Iris pigment epithelial cell (primary cell): ENCODE data around the gene HAPLN2.

Experiments used
- DNase-seq: peaks from one replicate; pipeline ENCODE4 v3.0.0-alpha.2; 2011; ENCODE audit warnings: low read depth

HAPLN2 gene

DNA sequence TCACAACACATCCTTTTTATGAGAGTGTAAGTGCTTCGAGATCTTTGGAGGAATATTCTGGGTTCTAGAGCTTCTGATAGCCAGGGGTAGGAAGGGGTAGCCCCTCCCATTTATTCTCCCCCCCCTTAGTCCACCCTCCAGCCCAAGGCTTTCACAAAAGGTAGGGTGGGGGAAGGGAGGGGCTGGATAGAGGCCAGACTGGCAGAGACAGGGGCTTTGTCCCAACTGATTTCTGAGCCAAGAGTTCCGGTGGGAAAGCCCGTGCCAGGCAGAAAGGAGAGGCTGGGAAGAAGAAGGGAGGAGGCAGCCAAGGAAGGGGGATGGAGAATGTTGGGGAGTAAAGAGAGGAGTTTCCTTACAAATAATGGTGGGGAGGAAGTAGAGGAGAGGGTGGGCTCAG, 25.8 kb downstream of the HAPLN2 start:
- no peak for DNase-seq

DNA sequence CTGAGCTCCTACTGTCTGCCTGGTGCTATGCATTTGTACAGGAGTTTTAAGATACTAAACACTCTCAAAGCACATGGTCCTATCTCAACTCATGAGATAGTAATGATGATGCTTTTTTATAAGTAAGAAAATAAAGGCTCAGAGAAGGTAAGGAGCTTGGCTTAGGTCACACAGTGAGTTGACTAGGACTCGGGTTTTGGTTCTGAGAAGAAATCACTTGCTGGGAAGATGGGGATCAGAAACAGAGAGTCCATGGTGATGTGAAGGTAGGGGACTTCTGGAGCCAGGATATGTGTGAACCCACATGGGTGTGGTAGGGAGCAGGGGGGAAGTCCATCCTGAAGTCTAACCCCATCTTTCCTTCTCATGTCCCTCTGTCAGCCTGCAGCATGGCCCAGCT, 26.5 kb downstream of the HAPLN2 start:
- DNase-seq = no peak

DNA sequence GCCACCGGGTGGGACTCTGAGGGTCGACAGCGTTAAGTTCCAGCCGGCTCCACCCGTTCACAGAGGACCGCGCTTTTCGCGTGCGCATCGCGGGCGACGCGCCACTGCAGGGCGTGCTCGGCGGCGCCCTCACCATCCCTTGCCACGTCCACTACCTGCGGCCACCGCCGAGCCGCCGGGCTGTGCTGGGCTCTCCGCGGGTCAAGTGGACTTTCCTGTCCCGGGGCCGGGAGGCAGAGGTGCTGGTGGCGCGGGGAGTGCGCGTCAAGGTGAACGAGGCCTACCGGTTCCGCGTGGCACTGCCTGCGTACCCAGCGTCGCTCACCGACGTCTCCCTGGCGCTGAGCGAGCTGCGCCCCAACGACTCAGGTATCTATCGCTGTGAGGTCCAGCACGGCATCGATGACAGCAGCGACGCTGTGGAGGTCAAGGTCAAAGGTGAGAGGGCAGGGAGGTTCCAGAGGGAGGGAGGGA, 27.6 kb downstream of the HAPLN2 start:
- DNase-seq = no peak

DNA sequence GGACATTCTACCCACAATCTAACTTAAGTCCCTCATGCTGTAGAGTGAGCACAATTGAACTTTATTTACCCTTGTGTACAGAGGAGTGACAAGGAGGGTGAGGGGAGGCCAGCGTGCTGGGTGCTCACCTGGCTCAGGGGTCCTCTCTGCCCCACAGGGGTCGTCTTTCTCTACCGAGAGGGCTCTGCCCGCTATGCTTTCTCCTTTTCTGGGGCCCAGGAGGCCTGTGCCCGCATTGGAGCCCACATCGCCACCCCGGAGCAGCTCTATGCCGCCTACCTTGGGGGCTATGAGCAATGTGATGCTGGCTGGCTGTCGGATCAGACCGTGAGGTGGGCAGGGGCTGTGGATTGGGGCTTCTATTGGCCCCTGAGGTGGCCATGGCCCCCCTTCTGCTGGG, 28.1 kb downstream of the HAPLN2 start:
- DNase-seq = no peak

DNA sequence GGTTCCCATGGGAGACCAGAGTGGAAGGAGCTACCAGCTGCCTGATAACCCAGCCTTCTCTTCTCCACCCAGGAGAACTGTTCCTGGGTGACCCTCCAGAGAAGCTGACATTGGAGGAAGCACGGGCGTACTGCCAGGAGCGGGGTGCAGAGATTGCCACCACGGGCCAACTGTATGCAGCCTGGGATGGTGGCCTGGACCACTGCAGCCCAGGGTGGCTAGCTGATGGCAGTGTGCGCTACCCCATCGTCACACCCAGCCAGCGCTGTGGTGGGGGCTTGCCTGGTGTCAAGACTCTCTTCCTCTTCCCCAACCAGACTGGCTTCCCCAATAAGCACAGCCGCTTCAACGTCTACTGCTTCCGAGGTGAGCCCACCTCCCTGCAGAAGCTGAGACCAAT, 29.3 kb downstream of the HAPLN2 start:
- no peak for DNase-seq

DNA sequence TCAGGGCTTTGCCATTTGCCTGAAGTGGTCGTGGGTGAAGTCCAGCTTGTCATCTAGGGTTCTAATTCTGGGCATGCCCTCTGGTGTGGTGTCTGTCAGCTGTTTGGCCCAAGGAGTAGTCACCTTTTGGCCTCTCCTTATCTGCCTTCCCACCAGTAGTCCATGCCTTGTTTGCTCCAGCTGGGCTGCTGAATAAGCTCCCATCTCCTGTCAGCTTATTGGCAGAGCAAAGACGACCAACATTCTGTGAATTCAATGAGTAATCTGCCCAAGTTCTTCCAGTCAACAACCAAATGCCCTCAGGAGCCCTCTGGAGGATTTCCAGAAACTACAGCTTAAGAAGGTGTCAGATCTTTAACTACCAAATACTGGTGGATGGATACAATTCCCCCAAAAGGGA, 29.7 kb downstream of the HAPLN2 start:
- DNase-seq = no peak

DNA sequence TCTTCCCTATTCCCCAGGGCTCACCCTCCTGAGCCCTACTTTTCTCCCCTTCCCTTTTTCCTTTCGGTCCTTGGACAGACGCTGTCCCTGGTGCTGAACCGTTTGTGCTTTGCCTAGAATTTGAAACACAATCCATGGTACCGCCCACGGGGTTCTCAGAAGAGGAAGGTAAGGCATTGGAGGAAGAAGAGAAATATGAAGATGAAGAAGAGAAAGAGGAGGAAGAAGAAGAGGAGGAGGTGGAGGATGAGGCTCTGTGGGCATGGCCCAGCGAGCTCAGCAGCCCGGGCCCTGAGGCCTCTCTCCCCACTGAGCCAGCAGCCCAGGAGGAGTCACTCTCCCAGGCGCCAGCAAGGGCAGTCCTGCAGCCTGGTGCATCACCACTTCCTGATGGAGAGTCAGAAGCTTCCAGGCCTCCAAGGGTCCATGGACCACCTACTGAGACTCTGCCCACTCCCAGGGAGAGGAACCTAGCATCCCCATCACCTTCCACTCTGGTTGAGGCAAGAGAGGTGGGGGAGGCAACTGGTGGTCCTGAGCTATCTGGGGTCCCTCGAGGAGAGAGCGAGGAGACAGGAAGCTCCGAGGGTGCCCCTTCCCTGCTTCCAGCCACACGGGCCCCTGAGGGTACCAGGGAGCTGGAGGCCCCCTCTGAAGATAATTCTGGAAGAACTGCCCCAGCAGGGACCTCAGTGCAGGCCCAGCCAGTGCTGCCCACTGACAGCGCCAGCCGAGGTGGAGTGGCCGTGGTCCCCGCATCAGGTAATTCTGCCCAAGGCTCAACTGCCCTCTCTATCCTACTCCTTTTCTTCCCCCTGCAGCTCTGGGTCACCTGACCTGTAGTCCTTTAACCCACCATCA, 33.1 kb downstream of the HAPLN2 start:
- peak; percentile 36 for DNase-seq

DNA sequence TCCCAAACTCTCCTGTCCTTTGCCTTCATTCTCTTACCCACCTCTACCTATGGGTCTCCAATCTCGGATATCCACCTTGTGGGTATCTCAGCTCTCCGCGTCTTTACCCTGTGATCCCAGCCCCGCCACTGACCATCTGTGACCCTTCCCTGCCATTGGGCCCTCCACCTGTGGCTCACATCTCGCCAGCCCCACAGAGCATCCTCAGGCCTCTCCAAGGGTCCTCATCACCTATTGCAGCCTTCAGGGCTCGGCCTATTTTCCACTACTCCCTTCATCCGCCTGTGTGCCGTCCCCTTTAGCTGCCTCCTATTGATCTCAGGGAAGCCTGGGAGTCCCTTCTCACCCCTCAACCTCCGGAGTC, 33.8 kb downstream of the HAPLN2 start:
- no peak for DNase-seq

DNA sequence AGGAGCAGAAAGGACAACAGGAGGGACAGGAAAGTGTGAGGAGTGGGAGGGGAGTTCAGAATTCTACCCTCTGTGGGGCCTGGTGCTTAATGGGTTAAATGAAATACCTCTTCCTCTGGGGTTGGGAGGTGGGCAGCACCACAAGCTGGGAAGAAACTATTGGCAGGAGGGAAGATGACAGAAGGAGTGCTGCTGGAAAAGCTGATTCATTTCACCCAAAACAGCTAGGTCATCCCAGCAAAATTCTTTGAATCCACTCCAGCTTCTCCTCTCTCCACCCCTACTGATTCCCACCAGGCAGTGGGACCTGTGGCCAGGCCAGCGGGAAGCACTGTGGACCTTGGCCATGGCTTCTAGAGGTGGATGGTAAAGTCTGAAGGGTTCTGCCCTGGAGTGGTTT, 35.5 kb downstream of the HAPLN2 start:
- DNase-seq = no peak

DNA sequence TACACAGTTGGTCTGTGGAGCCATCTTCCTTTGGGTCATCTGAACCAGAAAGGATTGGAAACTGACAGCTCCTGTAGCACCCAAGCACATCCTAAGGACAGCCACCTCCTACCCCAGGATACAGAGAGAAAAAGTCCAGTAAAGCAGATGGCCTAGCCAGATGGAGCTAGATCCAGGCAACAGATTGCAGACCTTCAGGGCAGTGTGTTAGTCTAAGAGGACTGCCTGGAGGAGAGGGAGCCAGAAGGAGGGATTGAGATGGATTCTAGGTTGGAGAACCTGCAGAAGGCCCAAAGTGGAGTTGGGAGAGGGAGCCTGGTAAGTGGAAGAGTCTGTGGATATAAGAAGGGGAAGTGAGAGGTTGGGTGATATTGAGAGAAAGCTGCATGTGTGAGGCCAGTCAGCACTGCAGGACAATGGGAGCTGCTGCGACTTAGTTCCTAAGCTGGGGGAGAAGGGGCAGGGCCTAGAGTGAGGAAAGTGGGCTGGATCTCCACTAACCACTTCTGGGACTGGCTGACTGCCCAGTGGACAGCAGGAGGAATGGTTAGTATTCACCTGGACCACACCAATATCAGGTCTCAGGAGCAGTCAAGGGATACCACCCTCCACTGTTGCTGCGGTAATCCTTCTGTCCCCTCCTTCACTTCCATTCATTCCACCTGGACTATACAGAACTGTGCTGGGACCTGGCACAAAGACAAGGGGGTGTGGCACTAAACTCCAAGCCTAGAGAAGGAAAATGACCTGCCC, 36.1 kb downstream of the HAPLN2 start:
- no peak for DNase-seq

DNA sequence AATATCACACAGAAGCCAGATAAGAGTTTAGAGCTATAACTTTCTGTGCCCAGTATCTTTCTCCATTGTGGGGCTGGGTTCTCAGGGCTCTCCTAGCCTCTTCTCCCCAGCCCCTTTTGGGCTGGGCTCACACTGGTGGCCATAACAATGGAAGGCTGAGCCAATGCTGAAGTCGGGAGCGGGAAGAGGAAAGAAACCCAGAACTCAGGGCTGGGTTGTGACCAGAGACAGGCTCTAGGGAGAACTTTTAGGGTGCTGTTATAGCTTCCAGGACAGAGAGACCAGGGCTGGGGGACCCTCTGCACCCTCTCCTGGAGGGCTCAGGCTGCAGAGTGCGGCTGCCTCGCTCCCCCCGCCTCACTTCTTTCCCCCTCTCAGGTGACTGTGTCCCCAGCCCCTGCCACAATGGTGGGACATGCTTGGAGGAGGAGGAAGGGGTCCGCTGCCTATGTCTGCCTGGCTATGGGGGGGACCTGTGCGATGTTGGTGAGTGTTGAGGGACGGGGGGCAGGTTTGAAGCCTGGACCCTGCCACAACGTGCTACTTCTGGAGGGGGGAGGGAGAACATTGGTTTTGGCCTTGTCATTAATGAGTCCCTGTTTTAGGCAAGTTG, 36.8 kb downstream of the HAPLN2 start:
- DNase-seq = no peak

DNA sequence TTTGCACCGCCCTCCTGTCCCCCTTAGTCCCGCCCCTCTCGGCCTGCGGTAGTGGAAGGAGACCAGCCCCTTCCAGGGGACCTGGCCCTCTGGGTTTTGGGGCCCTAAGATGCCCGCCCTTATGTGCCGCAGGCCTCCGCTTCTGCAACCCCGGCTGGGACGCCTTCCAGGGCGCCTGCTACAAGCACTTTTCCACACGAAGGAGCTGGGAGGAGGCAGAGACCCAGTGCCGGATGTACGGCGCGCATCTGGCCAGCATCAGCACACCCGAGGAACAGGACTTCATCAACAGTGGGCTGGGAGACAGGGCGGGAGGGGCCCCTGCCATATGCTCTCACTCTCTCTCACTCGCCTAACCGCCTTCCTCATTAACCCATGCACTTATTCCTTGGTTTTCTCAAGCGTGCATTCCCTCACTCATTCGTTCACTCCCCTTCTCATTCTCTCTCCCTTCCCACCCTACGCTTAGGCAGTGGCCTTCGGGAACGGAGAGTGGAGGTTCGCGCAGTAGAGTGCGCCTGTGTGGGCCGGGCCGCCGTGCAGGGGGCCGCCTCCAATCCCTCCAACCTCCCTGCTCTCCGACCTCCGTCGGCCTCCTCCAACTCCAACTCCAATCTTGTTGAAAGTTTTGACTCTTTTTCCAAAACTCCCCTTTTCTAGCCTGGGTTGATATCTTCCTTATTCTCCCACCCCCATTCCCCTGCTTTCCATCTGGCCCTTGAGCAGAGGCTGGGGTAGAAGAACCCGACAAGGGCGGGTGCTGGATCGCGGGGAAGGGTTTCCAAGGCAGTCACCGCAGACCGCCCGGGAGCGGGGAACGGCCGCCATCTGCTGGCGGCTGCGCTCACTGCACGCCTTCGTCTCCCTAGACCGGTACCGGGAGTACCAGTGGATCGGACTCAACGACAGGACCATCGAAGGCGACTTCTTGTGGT, 37.9 kb downstream of the HAPLN2 start:
- peak; percentile 37 for DNase-seq

DNA sequence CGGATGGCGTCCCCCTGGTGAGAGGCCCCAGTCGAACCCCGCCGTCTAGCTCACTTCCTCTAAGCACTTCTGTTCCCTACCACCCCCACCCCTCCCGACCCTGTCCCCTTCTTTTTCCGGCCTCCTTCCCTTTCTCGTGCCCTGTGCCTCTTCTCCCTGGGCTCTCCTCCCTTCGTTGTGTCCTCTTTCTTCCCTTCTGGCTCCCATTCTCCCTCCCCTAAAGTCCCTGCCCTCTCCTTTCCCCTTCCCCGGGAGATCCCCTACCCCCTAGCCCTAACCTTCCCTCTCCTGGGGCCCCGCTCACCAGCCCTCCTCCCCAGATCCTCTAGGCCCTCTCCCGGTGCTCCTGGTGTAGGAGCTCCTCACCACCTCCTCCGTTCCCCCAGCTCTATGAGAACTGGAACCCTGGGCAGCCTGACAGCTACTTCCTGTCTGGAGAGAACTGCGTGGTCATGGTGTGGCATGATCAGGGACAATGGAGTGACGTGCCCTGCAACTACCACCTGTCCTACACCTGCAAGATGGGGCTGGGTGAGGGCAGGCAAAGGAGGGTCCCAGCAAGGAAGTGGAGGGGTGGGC, 38.6 kb downstream of the HAPLN2 start:
- no peak for DNase-seq

DNA sequence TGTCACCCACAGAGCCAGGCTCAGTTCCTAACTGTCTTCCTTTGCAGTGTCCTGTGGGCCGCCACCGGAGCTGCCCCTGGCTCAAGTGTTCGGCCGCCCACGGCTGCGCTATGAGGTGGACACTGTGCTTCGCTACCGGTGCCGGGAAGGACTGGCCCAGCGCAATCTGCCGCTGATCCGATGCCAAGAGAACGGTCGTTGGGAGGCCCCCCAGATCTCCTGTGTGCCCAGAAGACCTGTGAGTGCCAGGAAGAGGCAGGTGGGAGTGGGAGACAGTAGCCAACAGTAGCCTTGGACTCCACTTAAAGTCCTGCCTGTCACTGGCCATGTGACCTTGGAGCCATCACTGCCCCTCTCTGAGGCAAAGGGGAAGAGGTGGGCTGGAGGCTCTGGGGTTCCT, 39.3 kb downstream of the HAPLN2 start:
- no peak for DNase-seq

DNA sequence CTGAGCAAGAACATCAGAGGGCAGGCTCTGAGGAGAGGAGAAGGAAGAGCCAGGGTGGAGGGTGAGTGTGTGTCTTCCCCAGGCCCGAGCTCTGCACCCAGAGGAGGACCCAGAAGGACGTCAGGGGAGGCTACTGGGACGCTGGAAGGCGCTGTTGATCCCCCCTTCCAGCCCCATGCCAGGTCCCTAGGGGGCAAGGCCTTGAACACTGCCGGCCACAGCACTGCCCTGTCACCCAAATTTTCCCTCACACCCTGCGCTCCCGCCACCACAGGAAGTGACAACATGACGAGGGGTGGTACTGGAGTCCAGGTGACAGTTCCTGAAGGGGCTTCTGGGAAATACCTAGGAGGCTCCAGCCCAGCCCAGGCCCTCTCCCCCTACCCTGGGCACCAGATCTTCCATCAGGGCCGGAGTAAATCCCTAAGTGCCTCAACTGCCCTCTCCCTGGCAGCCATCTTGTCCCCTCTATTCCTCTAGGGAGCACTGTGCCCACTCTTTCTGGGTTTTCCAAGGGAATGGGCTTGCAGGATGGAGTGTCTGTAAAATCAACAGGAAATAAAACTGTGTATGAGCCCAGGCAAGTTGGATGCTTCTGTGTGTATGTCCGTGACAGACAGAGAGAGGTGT, 39.8 kb downstream of the HAPLN2 start:
- no peak for DNase-seq

DNA sequence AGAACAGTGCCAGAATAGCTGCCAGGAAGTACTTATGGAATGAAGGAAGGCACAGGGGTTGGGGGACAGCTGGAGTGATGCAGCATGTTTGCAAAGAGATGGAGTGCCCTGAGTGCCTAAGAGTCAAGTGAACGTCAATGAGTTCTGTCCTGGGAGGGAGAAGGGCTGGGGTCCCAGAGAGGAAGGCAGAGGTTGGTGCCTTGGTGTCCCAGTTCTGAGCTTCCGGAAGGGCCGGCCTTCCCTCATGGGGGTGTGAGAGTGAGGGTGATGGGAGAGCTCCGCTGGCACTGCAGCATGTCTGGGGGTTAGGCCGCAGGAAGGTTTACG, 40.4 kb downstream of the HAPLN2 start:
- DNase-seq = no peak

DNA sequence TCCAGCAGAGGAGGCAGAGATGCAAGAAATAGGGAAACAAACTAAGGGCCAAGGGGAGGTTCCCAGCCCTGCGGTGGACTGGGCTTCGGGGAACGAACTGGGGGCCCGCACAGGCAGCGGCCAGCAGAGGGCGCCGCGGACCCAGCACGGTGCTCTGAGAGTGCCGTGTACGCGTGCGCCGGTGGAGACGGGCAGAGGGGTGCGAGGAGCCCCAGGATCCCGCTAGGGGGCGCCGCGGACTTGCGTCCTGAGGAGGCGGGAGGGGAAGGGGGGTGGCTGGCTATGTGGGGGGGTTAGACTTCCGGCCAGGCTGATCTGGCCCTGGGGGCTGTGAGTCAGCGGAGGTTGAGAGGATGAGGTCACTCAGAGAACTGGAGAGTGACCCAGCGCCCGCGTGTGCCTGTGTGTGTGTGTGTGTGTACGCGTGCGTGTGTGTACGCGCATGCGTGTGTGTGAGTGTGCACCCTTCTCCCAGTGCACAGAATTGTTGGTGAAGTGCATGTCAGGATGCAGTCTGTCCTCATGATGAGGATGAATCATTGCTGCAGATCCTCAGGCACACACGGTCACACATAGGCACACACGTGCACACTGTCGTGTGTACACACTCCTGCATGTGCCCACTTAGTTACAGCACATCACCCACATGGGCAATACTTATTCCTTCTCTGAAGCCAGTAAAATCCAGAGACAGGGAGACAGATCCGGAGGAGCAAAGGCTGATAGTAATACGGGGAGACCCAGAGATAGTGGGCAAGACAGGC, 41.0 kb downstream of the HAPLN2 start:
- DNase-seq = peak; percentile 97

DNA sequence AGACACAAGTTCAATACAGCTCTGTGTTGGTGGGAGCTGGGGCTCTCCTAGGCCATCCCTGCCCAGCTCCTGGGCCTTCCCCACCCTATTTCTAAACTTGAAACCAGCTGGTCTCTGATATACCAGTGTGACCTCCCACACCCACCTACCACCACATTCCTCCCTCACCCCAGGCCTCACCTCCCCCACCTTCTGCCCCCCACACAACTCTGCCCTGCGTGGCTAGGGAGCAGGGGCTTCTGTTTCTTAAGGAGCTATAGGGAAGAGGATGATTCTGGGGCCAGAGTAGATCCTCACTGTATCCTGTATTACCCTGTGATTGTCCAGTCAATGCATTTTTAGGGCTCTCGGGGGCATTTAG, 41.5 kb downstream of the HAPLN2 start:
- no peak for DNase-seq

DNA sequence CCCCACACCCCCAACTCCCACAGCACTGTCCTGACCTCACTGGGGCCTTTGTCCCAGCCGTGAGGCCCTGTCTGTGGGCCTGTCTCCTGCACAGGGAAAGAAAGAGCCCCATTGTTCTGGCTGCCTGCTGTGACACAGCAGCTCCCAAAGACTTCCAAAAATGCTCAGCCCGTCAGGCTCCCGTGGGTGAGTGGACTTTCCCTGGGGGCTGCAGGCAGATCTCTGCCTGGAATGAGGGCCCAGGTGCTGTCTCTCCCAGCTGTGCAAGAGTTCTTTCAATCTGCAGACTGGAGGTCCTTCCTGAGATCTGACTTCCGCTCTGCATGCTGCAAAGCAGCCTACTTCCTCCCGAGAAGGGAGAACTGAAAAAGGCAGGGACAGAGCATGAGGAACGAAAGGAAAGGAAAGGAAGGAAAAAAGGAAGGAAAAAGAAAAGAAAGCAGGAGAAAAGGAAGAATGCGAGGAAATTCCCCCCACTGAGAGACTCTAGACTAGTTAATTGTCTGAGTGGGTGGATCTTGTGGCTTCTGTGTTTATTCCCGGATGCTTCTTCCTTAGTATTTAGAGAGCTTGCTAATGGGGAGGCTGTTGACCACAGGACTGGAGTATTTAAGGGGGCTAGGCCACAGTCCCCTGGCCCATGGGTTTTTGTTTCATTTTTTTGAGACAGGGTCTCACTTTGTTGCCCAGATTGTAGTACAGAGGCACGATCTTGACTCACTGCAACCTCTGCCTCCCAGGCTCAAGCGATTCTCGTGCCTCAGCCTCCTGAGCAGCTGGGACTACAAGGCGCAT, 43.0 kb downstream of the HAPLN2 start:
- DNase-seq = peak; percentile 41

DNA sequence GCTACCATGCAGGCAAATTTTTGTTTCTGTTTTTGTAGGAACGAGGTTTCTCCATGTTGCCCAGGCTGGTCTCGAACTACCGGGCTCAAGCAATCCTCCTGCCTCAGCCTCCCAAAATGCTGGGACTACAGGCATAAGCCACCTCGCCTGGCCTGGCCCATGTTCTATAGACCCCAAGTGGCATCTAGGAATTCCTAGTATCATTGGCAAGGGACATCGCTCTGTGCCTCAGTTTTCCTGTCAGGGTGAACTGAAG, 43.5 kb downstream of the HAPLN2 start:
- no peak for DNase-seq
